Neutrophil (primary cell): ENCODE data around the gene DCLK1.

Experiments
- H3K27ac ChIP-seq: fragments of 200-600 bp; sonication (generic); 2 replicates; pipeline ENCODE4 v1.5.1; 2016; ENCODE audit warnings: mild to moderate bottlenecking, moderate library complexity
- H3K27me3 ChIP-seq: fragments of 200-600 bp; sonication (generic); 2 replicates; pipeline ENCODE4 v1.6.0; 2016; ENCODE audit warnings: mild to moderate bottlenecking
- H3K36me3 ChIP-seq: fragments of 200-600 bp; sonication (generic); 2 replicates; pipeline ENCODE4 v1.5.1; 2017
- H3K4me1 ChIP-seq, 2 experiments: fragments of 200-600 bp in 1 of 2; sonication (generic) in 1 of 2; 1 replicate in 1 of 2; 2 replicates in 1 of 2; pipeline versions ENCODE4 v1.5.1 to v1.6.1; 2013 to 2016; ENCODE audit warnings: low read depth in 1 of 2, low read length in 1 of 2, mild to moderate bottlenecking in 1 of 2, moderate library complexity in 1 of 2; ENCODE audit not compliant: control insufficient read depth in 1 of 2, insufficient read depth in 1 of 2
- H3K4me3 ChIP-seq, 2 experiments: fragments of 200-600 bp in 1 of 2; sonication (generic) in 1 of 2; 1 replicate in 1 of 2; 2 replicates in 1 of 2; pipeline ENCODE4 v1.5.1; 2013 to 2016; ENCODE audit warnings: low read depth in 1 of 2, low read length in 1 of 2, mild to moderate bottlenecking in 1 of 2, moderate library complexity in 1 of 2
- H3K9me3 ChIP-seq: fragments of 200-600 bp; sonication (generic); 2 replicates; pipeline ENCODE4 v1.5.1; 2016
- TF ChIP-seq, protein P1 (sequence below): fragments of 200-600 bp; sonication (generic); IDR thresholded peaks from 2 replicates; pipeline ENCODE4 v1.5.1; 2016; ENCODE audit warnings: antibody characterized with exemption

Gene DCLK1

DNA sequence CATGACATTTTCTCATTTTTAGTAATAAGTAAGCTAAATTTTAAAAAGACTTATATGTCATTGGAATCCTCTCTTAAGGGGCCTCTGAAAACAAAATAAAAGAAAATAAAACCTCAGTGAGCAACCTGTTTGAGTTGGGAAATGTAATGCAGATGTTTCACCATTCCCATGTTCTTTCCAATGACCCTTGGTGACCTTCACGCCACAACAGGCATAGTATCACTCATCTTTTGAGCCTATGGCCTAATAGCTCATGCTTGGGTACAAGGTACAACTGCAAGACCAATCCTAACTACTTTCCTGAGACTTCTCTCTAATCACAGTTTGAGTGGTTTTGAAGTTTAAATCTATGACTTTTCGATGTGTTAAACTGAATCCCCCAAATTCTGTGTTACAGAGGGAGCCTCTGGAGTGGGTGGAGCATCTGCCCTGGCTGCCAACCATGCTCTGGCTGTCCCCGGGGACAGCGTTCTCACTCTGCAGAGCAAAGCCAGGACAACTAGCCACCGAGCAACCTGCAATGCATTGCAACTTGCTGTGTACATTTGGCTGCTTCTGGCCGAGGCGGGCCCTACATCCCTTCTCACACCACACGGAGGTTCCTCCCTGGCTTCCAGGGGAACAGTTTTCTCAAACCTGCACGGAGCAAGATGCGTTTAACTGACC lies 346.8 kb downstream of the DCLK1 start:
- Histone ChIP-seq H3K27me3 (no peaks in the 10 kb centered on the region), H3K36me3 (no peaks in the 10 kb centered on the region), H3K27ac (no peak overlapping the region), H3K4me3 (no peak overlapping the region), H3K9me3 (no peaks in the 10 kb centered on the region), H3K4me1 (no peaks in the 10 kb centered on the region)
- TF ChIP-seq, protein P1, sequence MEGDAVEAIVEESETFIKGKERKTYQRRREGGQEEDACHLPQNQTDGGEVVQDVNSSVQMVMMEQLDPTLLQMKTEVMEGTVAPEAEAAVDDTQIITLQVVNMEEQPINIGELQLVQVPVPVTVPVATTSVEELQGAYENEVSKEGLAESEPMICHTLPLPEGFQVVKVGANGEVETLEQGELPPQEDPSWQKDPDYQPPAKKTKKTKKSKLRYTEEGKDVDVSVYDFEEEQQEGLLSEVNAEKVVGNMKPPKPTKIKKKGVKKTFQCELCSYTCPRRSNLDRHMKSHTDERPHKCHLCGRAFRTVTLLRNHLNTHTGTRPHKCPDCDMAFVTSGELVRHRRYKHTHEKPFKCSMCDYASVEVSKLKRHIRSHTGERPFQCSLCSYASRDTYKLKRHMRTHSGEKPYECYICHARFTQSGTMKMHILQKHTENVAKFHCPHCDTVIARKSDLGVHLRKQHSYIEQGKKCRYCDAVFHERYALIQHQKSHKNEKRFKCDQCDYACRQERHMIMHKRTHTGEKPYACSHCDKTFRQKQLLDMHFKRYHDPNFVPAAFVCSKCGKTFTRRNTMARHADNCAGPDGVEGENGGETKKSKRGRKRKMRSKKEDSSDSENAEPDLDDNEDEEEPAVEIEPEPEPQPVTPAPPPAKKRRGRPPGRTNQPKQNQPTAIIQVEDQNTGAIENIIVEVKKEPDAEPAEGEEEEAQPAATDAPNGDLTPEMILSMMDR, result no peak

DNA sequence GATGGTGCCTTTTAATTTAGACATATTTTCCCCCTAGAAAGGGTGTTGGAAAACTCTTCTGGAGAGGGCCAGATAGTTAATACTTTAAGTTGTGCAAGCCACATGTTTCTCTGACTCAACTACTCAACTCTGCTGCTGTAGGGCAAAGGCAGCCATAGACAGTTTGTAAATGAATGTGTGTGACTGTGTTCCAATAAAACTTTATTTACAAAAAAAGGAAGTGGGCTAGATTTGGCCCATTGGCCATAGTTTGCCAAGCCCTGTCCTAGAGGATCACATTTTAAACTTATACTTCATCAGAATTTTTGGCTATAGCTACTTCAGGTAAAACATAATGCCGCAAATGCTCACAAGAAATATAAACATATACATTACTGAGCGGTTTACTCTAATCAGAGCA lies 348.4 kb downstream of the DCLK1 start:
- H3K27me3 ChIP-seq, result no peaks in the 10 kb centered on the region
- no peaks in the 10 kb centered on the region for H3K36me3 ChIP-seq
- H3K9me3 ChIP-seq, result no peaks in the 10 kb centered on the region
- TF ChIP-seq, protein P1, result no peak
- H3K4me1 ChIP-seq, result no peaks in the 10 kb centered on the region
- H3K4me3 ChIP-seq, result no peak overlapping the region
- H3K27ac ChIP-seq, result no peak overlapping the region

DNA sequence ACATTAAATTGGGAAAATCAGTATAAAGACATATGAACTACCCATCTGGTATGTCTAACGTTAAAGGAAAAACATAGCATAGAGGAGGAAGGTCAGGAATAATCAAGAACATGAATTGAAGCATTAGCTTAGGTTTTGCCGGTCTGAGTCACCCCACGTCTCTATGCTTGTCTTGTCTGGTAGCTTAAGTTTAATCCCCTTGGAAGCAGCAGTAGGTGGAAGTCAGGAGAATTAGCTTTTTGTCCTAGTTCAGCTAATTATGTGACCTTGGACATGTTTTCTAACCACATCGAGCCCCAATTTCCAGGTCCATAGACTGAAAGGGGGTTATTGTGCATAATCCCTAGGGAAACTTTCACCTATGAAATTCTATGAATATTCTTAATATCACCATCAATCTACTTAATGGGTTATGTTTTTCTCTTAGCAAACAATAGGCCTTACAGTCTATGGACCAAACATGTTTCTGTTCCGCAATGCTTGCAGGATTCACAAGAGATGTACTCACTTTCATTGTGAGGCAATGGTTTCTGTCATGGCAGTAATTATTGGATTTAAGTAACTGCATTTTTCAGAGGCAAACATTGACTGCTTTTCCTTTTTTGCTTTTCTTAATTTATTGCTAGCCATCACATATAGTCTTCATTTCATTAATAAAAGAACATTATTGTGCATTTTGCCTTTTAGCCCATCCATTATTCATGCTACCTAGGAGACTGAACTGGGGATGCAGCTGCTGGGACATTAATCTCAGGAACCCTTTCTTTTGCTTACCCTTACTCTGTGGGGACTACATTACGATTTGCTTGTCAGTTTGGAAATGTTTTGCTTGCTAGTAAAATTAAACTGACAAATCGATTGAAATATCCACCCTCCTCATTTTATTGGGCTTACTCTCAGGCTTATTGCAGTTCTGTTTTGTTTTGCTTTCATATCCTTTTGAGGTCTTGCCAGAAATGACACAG lies 349.9 kb downstream of the DCLK1 start:
- TF ChIP-seq, protein P1, result no peak
- Histone ChIP-seq H3K36me3 (no peaks in the 10 kb centered on the region), H3K9me3 (no peaks in the 10 kb centered on the region), H3K27me3 (no peaks in the 10 kb centered on the region), H3K4me3 (no peak overlapping the region), H3K27ac (no peak overlapping the region), H3K4me1 (no peaks in the 10 kb centered on the region)

DNA sequence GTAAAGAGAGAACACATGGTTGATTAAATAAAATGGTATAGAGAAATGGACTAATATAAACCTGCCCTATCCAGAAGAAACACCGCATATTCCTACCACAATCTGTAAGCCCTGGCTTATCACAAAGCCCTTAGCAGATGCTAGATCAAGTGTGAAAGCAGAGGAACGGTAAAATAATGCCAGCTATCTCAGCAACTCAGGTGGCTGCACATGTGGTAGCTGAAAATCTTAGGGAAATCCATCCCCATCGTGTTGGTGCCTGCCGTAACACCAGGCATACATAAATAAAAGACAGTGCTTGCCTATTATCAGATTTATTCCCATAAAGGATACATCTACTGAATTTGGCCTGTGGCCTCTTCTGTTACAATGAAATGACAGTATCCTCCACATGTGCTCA lies 350.6 kb downstream of the DCLK1 start:
- no peak overlapping the region for H3K4me3 ChIP-seq
- H3K27me3 ChIP-seq, result no peaks in the 10 kb centered on the region
- H3K4me1 ChIP-seq, result no peaks in the 10 kb centered on the region
- H3K36me3 ChIP-seq, result no peaks in the 10 kb centered on the region
- H3K27ac ChIP-seq, result no peak overlapping the region
- no peaks in the 10 kb centered on the region for H3K9me3 ChIP-seq
- TF ChIP-seq, protein P1, result no peak

DNA sequence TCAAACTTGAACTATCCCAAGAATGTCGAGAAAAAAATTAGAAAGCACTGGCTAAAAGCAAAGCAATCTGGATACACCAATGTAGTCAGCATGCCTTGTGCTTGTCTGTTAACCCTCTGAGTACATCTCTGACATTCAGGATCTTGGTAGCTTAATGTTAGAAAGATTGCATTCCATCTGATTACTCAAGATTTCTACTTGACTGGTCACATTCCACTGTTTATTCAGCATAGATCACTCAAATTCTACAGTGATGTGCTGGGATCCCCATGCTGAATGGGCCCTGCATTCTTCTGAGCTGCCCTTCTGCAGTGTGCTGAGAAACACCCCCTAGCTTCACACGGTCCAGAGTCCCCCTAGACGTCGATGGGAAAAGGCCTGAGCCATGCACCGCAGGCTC lies 359.3 kb downstream of the DCLK1 start:
- Histone ChIP-seq H3K36me3 (no peaks in the 10 kb centered on the region), H3K9me3 (no peaks in the 10 kb centered on the region), H3K4me3 (no peak overlapping the region), H3K27ac (no peak overlapping the region), H3K27me3 (no peaks in the 10 kb centered on the region), H3K4me1 (no peaks in the 10 kb centered on the region)
- TF ChIP-seq, protein P1, result no peak
